HCEC 1CT (cell line): Measurements from ENCODE around the gene EVI5.
"Not testable (repeated sequence)": the region's sequence is repeated elsewhere in the genome, so short reads cannot be mapped to it uniquely, and the experiment has no call there.

Experiments
- DNase-seq: peaks from one replicate; pipeline ENCODE4 v3.0.0-alpha.2; 2017

The EVI5 gene

GRCh38 chr1:92791487-92792066, 6.7 kb upstream of the EVI5 start:
- no peak for DNase-seq

DNA sequence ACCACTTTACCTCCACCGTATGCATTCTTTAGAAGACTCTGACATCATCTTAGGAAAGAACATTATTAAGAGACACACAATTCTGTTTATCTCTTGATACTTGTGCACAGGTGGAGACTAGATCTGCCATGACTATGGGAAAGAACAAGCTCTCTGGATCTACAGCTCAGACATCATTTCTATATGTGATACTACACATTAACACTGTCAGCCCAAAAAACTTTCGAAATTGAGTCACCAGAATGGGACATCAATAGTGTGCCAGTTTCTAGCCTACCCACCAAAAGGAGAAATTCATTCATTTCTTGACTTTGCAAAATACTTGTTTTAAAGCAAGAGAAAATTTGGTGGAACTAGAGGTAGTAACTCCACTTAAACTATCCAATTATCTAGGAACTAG, 6.0 kb upstream of the EVI5 start:
- DNase-seq: no peak

DNA sequence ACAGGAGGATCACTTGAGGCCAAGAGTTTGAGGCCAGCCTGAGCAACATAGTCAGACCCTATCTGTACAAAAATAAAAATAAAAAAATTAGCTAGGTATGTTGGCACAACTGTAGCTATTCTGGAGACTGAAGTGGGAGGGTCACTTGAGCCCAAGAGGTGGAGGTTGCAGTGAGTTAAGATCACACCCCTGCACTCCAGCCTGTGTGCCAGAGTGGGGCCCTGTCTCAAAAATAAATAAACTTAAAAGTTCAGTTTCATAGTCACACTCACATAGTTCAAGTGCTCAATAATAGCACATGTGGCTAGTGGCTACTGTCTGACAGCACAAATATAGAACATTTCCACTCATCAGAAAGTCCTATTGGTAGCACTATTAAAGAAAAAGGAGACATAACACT, 5.2 kb upstream of the EVI5 start:
- no peak for DNase-seq

DNA sequence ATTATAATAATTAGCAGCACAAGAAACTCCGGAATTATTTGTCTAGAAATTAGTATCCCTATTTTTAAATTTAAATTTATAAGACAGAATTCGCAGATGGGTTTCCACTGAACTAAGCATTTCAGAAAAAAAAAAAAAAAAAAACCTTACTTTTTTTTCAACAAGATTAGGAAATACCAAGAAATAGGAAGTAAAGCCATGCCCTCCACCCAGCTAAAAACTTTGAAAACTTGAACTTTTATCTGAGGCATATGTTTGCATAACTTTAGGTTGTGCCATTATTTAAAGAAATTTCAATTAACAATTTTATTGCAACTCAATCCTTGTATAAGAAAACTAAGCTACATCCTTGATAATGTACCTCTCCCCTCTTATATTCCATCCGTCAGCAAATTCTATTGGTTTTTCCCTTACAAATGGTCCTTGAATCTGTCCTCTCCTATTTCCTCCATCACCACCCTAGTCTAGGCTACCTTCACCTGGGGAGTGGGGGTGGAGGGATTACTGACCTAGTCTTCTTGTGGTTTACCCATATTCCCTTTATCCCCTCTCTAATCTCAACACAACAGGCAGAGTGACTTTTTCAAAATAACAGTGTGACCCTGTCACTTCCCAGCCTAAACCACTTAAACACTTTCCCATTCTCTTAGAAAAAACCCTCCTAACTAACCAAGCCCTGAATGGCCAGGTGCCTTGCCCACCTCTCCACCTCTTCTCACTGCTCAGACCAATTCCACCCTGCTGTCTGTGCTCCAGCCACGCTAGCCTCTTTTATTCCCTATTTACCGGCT, 1.4 kb upstream of the EVI5 start:
- no peak for DNase-seq

DNA sequence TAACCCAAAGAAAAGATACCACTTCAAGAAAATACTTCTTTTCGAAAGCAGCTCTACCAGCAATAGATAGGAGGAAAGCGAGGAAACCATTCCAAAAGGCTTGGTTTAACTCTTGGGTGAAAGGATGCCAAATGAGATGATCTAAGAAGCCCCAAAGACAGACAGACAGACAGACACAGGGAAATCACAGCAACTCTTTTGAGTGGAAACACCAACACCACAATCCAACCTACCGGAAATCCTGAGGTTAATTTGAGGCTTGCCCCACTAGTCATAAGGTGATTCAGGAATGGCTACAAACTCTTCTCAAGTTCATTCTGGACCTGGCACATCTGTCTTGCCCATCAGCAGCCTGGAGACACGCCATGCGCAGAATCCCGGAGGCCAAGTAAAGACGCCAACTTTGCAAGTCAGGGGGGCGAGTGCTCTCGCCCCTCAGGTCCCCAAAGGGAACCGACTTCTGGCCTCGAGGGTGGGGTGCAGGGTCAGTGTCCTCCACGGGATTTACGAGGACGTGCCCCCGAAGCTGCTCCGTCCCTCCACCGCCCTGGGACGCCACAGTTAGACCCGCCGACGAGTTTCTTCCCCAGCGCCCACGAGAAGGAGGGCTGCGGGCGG, 778 bp downstream of the EVI5 start:
- peak; percentile 64 for DNase-seq

DNA sequence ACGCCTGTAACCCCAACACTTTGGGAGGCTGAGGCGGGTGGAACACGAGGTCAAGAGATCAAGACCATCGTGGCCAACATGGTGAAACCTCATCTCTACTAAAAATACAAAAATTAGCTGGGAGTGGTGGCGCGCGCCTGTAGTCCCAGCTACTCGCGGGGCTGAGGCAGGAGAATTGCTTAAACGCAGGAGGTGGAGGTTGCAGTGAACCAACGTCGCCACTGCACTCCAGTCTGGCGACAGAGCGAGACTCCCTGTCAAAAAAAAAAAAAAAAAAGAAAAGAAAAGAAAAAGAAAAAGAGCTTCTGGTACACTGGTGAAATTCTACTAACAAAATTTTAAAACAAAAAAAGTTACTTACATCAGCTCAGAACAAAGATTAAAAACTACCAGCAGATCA, 1.4 kb downstream of the EVI5 start:
- DNase-seq: not testable (repeated sequence)

- DNase-seq: no peak
Observed at GRCh38 chr1:92778376-92778775, 6.5 kb downstream of the EVI5 start.

DNA sequence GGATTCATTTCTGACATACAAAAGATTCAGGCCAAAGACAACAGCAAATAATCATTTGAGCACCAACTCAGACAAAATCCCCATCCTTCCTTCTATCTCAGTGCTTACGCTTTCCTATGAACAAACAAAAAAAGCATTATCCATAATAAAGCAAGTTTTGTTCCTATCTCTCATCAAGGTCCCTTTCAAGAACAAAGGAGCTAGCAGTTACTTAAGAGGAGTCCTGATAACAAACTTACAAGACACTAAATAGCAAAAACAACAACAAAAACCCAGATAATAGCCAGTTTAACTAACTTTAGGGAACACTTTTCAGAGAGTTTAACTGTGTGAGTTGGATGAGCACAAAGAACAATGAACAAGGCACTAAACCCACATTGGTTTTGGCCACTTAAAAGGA, 10.5 kb downstream of the EVI5 start:
- DNase-seq: no peak

DNA sequence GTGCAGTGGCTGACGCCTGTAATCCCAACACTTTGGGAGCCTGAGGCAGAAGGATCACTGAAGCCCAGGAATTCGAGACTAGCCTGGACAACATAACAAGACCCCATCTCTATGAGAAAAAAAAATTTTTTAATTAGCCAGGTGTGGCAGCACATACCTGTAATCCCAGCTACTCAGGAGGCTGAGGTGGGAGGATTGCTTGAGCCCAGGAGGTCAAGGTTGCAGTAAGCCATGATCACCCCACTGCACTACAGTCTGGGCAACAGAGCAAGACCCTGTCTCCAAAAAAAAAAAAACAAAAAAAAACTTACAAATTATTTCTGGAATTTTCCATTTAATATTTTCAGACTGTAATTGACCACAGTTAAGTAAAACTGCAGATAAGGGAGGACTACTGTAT, 11.2 kb downstream of the EVI5 start:
- DNase-seq: not testable (repeated sequence)

DNA sequence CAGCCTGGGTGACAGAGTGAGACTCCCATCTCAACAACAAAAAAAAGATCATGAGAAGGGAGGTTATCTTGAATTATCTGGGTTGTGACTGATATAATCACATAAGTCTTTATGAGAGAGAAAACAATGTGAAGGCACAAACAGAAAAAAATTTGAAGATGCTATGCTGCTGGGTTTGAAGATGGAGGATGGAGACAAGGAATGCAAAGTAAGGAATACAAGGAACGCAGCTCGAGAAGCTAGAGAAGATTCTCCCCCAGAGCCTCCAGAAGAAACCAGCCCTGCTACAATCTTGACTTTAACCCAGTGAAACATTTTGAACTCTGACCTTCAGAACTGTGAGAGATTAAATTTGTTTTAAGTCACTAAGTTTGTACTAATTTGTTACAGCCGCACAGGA, 15.1 kb downstream of the EVI5 start:
- DNase-seq: no peak

GRCh38 chr1:92768915-92769314, 16.0 kb downstream of the EVI5 start:
- no peak for DNase-seq

DNA sequence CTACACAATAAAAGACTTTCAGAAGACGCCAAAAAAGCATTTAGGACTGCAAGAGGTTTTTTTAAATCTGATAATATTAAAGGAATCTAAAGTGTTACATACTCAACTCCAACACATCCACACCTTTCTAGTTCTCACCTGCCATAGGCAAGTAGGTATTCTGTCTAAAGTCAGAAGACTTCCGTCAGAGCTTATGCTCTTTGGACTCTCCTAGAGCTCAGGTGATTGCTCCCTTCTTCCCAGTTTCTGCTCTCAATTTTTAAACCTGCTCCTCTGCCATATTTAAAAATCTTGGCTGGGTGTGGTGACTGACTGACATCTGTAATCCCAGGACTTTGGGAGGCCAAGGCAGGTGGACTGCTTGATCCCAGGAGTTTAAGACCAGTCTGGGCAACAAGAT, 16.6 kb downstream of the EVI5 start:
- DNase-seq: no peak

DNA sequence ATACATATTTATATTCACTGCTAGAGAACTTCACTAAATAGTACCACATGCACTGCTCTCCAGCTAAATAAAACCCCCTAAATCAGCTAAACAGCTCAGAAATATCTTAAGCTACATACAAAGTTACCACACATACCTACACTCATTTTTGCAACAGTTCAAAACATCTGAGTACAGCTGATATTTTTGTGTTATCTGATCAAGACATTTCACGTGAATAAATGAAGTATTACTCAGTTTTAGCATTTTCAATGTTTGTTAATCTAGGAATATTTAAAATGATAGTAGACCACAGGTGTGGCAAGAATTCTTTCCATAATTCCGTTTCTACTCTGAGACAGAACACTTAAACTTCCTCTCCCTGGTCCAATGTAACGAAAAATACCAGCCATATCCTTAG, 20.8 kb downstream of the EVI5 start:
- no peak for DNase-seq

- DNase-seq: no peak
Observed at GRCh38 chr1:92762355-92762754, 22.6 kb downstream of the EVI5 start.

GRCh38 chr1:92759361-92759760, 25.5 kb downstream of the EVI5 start:
- DNase-seq: peak; percentile 64

DNA sequence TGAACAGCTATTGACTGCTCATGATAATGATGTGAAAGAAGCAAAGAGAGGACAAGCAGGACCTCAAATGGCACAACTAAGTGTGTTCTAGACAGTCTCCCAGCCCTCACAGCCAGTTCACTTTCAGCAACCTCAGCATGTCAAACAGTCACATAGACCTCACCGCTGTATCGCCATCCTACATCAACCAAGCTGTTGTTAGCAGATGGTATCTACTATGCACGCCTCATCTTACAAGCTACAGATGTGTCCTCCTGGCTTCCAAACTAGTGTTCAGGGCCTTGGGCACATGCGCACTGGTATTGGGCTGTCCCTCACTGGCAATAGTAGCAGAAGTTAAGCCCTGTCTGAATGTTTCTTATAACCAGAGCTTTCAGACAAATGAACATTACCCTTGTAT, 28.4 kb downstream of the EVI5 start:
- DNase-seq: no peak

- DNase-seq: no peak
Observed at GRCh38 chr1:92755541-92756461, 29.1 kb downstream of the EVI5 start.

GRCh38 chr1:92754719-92755050, 30.2 kb downstream of the EVI5 start:
- DNase-seq: no peak

DNA sequence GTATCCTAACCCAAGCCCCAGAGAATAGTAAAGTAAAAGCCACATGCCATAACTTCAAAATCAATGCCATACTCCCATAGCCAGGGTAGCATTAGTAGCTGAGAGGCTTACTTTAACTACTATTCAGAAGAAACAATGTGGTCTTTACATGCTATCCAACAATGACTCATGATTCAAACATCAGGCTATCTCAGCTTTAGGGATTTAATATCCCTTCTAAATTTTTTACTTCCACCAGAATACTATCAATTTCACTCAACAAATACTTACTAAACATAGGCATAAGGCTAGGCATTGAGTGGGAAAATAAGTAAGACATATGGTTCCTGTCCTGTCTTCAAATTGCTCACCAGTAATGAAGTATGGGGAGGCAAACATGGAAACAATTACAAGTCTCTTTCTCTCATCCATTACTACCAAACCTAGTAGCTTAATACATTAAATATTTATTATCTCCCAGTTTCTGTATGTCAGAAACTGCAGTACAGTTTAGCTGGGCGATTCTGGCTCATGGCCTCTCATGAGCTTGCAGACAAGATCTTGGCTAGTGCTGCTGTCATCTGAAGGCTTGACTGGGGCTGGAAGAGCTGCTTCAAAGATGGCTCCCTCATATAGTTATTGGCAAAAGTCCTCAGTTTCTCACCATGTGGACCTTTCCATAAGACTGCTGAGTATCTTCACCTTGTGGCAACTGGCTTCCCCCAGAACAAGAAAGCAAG, 30.7 kb downstream of the EVI5 start:
- DNase-seq: peak; percentile 83

DNA sequence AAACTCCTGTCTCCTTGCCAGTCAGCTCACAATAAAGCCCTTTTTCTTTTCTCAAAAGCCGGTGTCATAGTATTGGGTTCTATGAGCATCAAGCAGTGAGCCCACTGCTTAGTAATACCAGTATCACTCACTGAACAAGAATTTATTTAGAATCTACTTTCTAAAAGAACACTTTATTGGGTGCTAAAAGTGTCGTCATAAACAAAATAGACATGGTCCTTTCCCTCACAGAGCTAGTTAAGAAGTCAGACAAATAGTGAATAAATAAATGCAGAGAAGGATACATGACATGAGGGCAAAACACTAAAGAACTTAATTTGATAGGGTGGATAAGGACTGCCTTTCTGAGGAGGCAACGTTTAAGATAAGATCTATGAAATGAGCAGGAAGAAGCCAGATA, 32.2 kb downstream of the EVI5 start:
- peak; percentile 60 for DNase-seq

DNA sequence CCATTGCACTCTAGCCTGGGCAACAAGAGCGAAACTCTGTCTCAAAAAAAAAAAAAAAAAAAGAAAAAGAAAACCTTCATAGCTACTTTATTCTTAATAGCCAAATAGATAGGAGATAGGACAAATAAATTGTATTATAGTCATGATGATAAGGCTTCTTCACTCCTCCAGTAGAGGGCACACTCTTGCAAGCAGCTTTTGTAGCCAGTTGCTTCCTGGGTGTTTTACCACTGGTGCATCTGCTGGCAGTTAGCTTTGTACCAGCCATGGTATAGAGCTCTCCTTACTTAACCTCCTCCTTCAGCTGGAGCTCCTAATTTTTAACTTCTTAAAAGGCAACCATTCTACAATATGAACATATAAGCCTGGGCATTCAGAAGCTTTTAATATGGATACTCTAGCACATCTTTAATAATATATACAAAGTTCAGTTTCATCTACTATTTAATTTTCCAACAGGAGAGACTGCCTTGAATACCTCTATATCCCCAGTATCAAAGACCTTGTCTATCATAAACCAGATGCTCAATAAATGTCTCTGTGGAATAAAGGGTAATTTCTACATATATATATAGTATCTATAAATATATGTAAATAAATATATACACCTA, 35.8 kb downstream of the EVI5 start:
- DNase-seq: peak; percentile 72

- no peak for DNase-seq
Observed at GRCh38 chr1:92748138-92748537, 36.8 kb downstream of the EVI5 start.
